Activated CD4-positive, CD25-positive, alpha-beta regulatory T cell treated with anti-CD3 and anti-CD28 coated beads, Interleukin-2, amount 50 U/mL, for 72 hours (primary cell): ENCODE results near the gene RAPSN.

Experiments used
- DNase-seq: peaks from one replicate; pipeline ENCODE4 v3.0.0; 2021

Gene RAPSN

GRCh38 chr11:47431356-47432083, 17.4 kb downstream of the RAPSN start:
- DNase-seq = no peak

- DNase-seq = no peak
Observed at GRCh38 chr11:47430524-47430923, 18.4 kb downstream of the RAPSN start.

GRCh38 chr11:47426062-47426956, 22.6 kb downstream of the RAPSN start, which contains the start of gene PSMC3:
Gene PSMC3, minus strand, starts transcription at chr11:47426439. Its CDS starts 160 bp downstream, at chr11:47426279.
- DNase-seq = peak; percentile 99

GRCh38 chr11:47425611-47426010, 23.3 kb downstream of the RAPSN start:
- no peak for DNase-seq

- DNase-seq = no peak
Observed at GRCh38 chr11:47418454-47419259, 30.3 kb downstream of the RAPSN start.

GRCh38 chr11:47417712-47418111, 31.2 kb downstream of the RAPSN start:
- DNase-seq = no peak

- no peak for DNase-seq
Observed at GRCh38 chr11:47415949-47416472, 32.9 kb downstream of the RAPSN start.

GRCh38 chr11:47415091-47415854, 33.7 kb downstream of the RAPSN start:
- DNase-seq = no peak

GRCh38 chr11:47414685-47415070, 34.3 kb downstream of the RAPSN start:
- DNase-seq = no peak

GRCh38 chr11:47413908-47414684, 34.8 kb downstream of the RAPSN start:
- DNase-seq = no peak

GRCh38 chr11:47413351-47413750, 35.6 kb downstream of the RAPSN start:
- DNase-seq = no peak

- DNase-seq = peak; percentile 70
Observed at GRCh38 chr11:47411884-47412746, 36.8 kb downstream of the RAPSN start.

- DNase-seq = no peak
Observed at GRCh38 chr11:47410370-47411264, 38.3 kb downstream of the RAPSN start.

- no peak for DNase-seq
Observed at GRCh38 chr11:47409440-47410369, 39.2 kb downstream of the RAPSN start.

GRCh38 chr11:47408598-47409439, 40.1 kb downstream of the RAPSN start:
- DNase-seq = no peak

GRCh38 chr11:47407746-47408590, 41.0 kb downstream of the RAPSN start, which contains the start of gene SLC39A13:
Gene SLC39A13, plus strand, starts transcription at chr11:47408590. Its CDS starts 1,505 bp downstream, at chr11:47410095.
- DNase-seq = peak; percentile 97
